Stimulated activated CD8-positive, alpha-beta memory T cell treated with anti-CD3 and anti-CD28 coated beads, Interleukin-12 subunit alpha, Interleukin-12 subunit beta, amount 100 ng/mL, for 1 hour (primary cell): ENCODE results near the gene TWSG1.

Experiments used
- DNase-seq: peaks from one replicate; pipeline ENCODE4 v3.0.0-alpha.2; 2020; ENCODE audit warnings: low read depth

TWSG1 gene

GRCh38 chr18:9334329-9334972 is at the start of gene TWSG1:
TWSG1 (plus strand) TSS chr18:9334773; CDS start chr18:9337230, 2,457 bp downstream.
- peak; percentile 88 for DNase-seq

DNA sequence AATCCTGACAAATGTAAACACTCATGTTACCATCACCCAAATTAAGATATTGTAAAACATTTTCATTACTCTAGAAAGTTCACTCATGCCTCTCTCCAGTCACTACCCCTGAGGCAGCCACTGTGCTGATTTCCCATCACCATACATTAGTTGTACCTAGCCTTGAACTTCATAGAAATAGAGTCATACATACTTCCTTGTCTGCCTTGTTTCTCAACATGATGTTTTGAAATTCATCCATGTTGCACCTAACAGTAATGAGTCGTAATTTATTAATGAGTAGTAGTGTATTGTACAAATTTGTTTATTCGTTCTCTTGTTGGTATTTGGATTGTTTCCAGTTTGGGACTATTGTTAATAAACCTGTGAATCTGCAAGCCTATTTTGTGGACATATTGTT is 49.0 kb upstream of the TWSG1 start:
- no peak for DNase-seq

DNA sequence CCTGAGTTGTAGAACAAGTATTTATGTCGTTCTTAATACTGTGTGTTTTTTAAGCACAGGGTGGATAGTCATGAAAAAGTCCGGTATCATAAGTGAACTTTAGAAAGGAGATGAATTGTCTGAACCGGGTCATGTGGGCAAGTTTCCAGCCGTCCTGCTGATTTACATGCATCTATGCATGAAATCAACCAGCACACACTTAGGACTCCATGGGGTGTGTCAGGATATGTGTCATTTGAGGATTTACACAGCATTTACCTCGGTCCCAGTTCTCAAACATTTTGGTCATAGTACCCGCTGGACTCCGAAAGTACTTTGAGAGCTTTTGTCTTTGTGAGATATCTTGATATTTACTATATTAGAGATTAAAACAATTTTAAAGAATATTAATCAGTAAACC is 47.5 kb upstream of the TWSG1 start:
- DNase-seq, result no peak

DNA sequence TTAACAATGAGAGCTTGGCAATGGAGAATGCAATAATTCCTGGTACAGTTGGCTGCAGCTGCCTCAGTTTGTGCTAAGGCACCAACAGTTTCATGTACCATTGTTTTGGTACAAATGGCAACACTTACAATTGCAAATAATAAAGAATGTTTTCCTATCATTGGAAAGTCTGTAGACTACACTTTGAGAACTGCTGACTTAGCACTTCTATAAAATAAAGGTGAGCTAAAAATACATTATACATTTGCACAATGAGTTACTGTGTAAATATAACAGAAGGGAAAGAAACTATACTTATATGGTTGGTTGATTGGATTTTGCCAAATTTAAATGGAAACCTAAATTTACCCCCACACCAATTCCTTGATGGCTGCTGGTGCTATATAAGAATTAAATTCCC is 44.9 kb upstream of the TWSG1 start:
- no peak for DNase-seq

- DNase-seq, result no peak
Observed at GRCh38 chr18:9290156-9290555, 44.4 kb upstream of the TWSG1 start.

DNA sequence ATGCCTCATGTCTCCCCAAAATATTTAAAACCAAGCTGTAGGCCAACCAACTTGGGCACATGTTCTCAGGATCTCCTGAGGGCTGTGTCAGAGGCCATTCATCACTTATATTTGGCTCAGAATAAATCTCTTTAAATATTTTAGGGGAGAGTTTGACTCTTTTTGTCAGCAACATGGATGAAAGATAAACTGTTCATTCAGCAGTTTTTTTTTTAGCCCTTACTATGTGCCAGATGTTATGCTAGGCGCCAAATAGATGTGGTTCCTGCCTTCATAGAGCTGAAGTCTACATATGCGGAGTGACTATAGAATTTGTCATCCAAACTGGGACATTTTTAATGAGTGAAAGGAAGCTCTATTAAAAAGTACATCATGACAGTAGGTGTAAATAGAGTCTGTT is 42.5 kb upstream of the TWSG1 start:
- no peak for DNase-seq

GRCh38 chr18:9293948-9294347 is 40.6 kb upstream of the TWSG1 start:
- no peak for DNase-seq

- no peak for DNase-seq
Observed at GRCh38 chr18:9296233-9297006, 38.2 kb upstream of the TWSG1 start.

- no peak for DNase-seq
Observed at GRCh38 chr18:9297007-9297393, 37.6 kb upstream of the TWSG1 start.

DNA sequence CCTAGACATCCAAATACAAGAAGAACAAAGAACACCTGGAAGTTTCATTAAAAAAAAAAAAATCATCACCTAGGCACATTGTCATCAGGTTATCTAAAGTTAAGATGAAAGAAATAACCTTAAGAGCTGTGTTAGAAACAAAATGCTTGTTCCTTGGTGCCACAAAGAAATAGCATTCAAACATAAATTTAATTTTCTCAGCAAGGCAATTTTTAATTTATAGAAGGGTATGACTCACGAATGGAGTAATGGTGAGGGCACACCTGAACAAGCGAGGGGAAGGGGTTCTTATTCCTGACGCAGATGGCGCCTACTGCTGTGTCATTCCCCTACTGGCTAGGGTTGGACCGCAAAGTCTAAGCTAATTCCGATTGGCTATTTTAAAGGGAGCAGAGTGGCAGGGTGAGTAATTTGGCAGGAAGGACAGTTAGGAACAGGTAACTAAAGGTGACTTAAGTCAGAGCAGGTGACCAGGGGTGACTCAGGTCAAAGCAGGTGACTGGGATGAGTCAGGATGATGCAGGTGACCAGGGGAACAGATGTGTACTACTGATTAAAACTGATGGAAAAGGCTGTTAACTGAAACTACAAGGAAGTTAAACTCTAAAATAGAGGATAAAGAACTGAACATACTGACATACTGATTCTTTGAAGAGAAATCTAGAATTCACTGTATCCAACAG is 30.0 kb upstream of the TWSG1 start:
- no peak for DNase-seq

GRCh38 chr18:9319333-9319732 is 15.2 kb upstream of the TWSG1 start:
- no peak for DNase-seq

GRCh38 chr18:9321017-9321452 is 13.5 kb upstream of the TWSG1 start:
- no peak for DNase-seq

- DNase-seq, result no peak
Observed at GRCh38 chr18:9321736-9322135, 12.8 kb upstream of the TWSG1 start.

DNA sequence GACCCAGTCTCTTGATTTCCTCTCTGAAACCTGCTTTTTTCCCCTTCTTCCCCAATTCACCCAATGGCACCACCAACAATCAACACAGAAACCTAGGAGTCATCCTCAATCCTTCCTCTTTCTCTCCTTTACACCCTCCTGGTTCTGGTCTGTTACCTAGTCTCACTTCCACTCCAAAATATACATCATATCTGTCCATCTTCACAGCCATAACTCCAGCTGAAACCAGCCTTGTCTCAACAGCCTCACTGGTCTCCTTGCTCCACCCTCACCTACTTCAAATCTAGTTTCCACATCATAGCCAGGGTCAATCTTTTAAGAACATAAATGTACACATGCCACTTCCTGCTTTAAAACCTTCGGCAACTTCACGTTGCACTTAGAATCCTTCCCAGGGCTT is 11.8 kb upstream of the TWSG1 start:
- no peak for DNase-seq

GRCh38 chr18:9323750-9324445 is 10.7 kb upstream of the TWSG1 start:
- no peak for DNase-seq

DNA sequence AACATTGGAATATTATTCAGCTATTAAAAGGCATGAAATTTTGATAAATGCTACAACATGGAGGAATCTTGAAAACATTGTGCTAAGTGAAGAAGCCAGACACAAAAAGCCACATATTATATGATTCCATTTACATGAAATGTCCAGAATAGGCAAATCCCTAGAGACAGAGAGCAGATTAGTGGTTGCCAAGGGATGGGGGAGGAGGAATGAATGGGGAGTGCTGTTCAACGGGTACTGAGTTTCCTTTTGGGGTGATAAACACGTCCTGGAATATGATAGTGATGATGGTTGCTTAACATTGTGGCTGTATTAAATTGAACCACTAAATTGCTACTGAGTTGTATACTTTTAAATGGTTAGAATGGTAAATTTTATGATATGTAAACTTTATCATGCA is 8.9 kb upstream of the TWSG1 start:
- DNase-seq, result no peak

DNA sequence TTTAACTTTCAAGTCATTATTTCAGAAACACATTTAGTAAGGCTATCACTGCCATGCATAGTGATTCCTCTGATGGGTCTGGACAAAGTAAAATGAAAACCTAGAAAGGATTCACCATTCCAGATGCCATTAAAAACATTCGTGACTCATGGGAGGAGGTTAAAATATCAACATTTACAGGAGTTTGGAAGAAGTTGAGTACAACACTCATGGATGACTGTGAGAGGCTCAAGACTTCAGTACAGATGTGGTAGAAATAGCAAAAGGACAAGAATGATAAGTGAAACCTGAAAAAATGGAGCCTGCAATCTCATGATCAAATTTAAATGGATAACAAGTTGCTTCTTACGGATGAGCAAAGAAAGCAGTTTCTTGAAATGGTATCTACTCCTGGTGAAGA is 5.8 kb upstream of the TWSG1 start:
- no peak for DNase-seq

DNA sequence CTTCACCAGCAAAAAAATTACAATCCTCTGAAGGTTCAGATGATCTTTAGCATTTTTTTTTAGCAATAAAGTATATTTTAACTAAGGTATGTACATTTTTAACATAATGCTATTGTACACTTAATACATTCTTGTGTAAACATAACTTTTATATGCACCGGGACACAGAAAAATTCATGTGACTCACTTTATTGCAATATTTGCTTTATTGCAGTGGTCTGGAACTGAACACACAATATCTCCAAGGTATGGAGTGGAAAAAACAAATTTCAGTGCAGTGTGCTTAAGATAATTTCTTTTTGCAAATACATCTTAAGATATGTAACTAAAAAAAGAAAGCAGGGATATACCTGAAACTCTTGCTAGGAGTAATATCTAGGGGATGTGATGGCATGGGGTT is 5.1 kb upstream of the TWSG1 start:
- DNase-seq, result no peak

DNA sequence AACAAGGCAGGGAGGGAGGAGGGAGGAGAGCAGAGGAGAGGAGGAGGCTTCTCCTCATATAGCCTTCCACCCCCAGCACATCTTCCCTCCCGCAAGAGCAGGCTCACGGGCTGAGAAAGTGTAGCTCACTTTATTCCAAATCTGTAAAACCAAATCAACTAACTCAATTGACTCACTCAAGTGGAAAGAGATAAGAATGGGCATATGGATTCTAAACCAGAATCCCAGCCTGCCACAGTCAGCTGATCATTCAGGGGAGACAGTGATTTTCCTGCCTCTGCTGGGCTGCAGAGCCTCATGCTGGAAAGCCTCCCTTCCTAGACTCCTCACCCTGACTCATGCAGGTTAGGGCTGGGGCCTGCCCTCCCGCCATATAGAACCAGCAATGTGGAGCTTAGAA is 4.2 kb upstream of the TWSG1 start:
- no peak for DNase-seq

DNA sequence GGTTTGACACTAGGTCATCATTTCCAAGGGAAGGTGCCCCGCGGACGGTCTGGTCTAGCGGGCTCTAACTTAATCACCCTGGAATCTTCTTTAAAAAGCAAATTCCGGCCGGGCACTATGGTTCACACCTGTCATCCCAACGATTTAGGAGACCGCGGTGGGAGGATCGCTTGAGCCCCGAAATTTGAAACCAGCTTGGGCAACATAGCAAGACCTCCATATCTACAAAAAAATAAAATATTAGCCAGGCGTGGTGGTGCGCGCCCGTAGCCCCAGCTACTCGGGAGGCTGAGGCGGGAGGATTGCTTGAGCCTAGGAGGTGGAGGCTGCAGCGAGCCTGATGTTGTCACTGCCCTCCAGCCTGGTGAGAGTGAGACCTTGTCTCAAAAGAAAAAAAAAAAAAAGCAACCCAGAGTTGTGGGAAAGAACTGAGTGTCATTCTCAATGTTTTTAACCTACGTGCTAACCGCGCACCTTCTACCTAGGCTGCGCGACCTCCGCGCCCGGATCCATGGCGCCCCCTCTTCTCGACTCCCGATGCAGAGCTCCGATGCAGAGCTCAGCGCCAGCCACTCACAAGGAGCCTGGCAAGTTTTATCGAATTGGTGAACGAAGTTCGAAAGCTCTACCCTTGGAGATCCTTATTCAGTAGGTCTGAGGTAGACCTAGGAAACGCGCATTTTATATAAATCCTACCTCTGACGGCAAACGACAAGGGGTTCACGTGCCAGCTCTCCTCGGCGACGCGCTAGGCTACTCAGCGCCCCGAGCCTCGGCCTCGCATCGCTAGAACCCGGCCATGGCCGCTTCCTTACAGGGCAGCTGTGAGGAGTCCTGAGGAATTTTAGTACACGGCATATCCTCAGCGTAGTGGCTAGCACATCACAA is 888 bp upstream of the TWSG1 start:
- DNase-seq, result peak; percentile 6

- no peak for DNase-seq
Observed at GRCh38 chr18:9334973-9335696, 562 bp downstream of the TWSG1 start.
